HepG2 (cell line): ENCODE results near the gene COPS7A. TPM values are rescaled to one million over a fixed set of nuclear protein-coding genes. Genes with fewer than 3 reads are reported as not detected.

Experiments used
- BHLHE40 ChIP-seq: IDR thresholded peaks from 2 replicates; pipeline ENCODE4 v1.6.1; 2011; ENCODE audit warnings: low read length, improper control_type of control experiment
- BRCA1 ChIP-seq: sonication (generic); formaldehyde crosslinking; IDR thresholded peaks from 2 replicates; pipeline ENCODE4 v1.4.0; 2020; ENCODE audit warnings: missing genetic modification reagents
- CAMTA2 ChIP-seq: sonication (generic); formaldehyde crosslinking; IDR thresholded peaks from 2 replicates; pipeline ENCODE4 v1.4.0; 2020; ENCODE audit warnings: mild to moderate bottlenecking, missing genetic modification reagents, borderline replicate concordance
- CREB1 ChIP-seq, 2 experiments: fragments of 450-650 bp in 1 of 2; IDR thresholded peaks; 2 replicates each; pipeline ENCODE4 v1.6.1; 2016 to 2017; ENCODE audit warnings: control low read depth in 1 of 2, mild to moderate bottlenecking in 1 of 2, missing compliant biosample characterization in 1 of 2, missing genetic modification characterization in 1 of 2
- FOXK2 ChIP-seq: fragments of 450-650 bp; IDR thresholded peaks from 2 replicates; pipeline ENCODE4 v1.6.1; 2016
- HES4 ChIP-seq: sonication (generic); formaldehyde crosslinking; IDR thresholded peaks from 2 replicates; pipeline ENCODE4 v1.9.0; 2021; ENCODE audit warnings: mild to moderate bottlenecking, missing genetic modification reagents, borderline replicate concordance
- MAFG ChIP-seq: sonication (generic); formaldehyde crosslinking; IDR thresholded peaks from 2 replicates; pipeline ENCODE4 v1.5.1; 2020; ENCODE audit warnings: mild to moderate bottlenecking, missing genetic modification reagents
- NFE2L1 ChIP-seq: sonication (generic); formaldehyde crosslinking; IDR thresholded peaks from 2 replicates; pipeline ENCODE4 v1.4.0; 2020; ENCODE audit warnings: missing genetic modification reagents, mild to moderate bottlenecking, borderline replicate concordance
- PCBP2 ChIP-seq: fragments of 200-400 bp; formaldehyde crosslinking; optimal IDR thresholded peaks from 2 replicates; pipeline ENCODE3; 2018; ENCODE audit warnings: low read length, low read depth; ENCODE audit not compliant: poor library complexity, severe bottlenecking
- RELA ChIP-seq: sonication (generic); formaldehyde crosslinking; IDR thresholded peaks from 2 replicates; pipeline ENCODE4 v1.4.0; 2020; ENCODE audit warnings: missing genetic modification reagents
- RORA ChIP-seq: sonication (generic); formaldehyde crosslinking; IDR thresholded peaks from 2 replicates; pipeline ENCODE4 v1.5.0; 2020; ENCODE audit warnings: mild to moderate bottlenecking, missing genetic modification reagents, moderate library complexity
- SMC3 ChIP-seq: IDR thresholded peaks from 2 replicates; pipeline ENCODE4 v1.6.1; 2011; ENCODE audit warnings: low read length, improper control_type of control experiment
- SNAI1 ChIP-seq: sonication (generic); formaldehyde crosslinking; IDR thresholded peaks from 2 replicates; pipeline ENCODE4 v1.5.0; 2020; ENCODE audit warnings: mild to moderate bottlenecking, missing genetic modification reagents, borderline replicate concordance
- TGIF2 ChIP-seq: IDR thresholded peaks from 2 replicates; pipeline ENCODE4 v1.6.1; 2016; ENCODE audit warnings: control low read depth, missing compliant biosample characterization
- THYN1 ChIP-seq: sonication (generic); formaldehyde crosslinking; IDR thresholded peaks from 2 replicates; pipeline ENCODE4 v1.8.1; 2023; ENCODE audit warnings: low read depth, mild to moderate bottlenecking, moderate library complexity, missing genetic modification reagents, borderline replicate concordance
- TOPORS ChIP-seq: sonication (generic); formaldehyde crosslinking; IDR thresholded peaks from 2 replicates; pipeline ENCODE4 v1.8.0; 2023; ENCODE audit warnings: mild to moderate bottlenecking, missing genetic modification reagents
- ZNF10 ChIP-seq: sonication (generic); formaldehyde crosslinking; IDR thresholded peaks from 2 replicates; pipeline ENCODE4 v1.4.0; 2020; ENCODE audit warnings: mild to moderate bottlenecking, low read depth, missing genetic modification reagents, borderline replicate concordance
- ZNF232 ChIP-seq: sonication (generic); formaldehyde crosslinking; IDR thresholded peaks from 2 replicates; pipeline ENCODE4 v1.4.0; 2020; ENCODE audit warnings: missing genetic modification reagents, borderline replicate concordance
- ZNF569 ChIP-seq: sonication (generic); formaldehyde crosslinking; IDR thresholded peaks from 2 replicates; pipeline ENCODE4 v1.5.0; 2020; ENCODE audit warnings: mild to moderate bottlenecking, missing genetic modification reagents, moderate library complexity, borderline replicate concordance
- ZNF607 ChIP-seq: sonication (generic); formaldehyde crosslinking; IDR thresholded peaks from 2 replicates; pipeline ENCODE4 v1.5.1; 2020; ENCODE audit warnings: missing genetic modification reagents, mild to moderate bottlenecking, borderline replicate concordance
- ZNF614 ChIP-seq: IDR thresholded peaks from 2 replicates; pipeline ENCODE4 v1.6.1; 2018; ENCODE audit warnings: missing biosample characterization, missing genetic modification reagents, inconsistent platforms, borderline replicate concordance
- ZNF773 ChIP-seq: sonication (generic); formaldehyde crosslinking; IDR thresholded peaks from 2 replicates; pipeline ENCODE4 v1.4.0; 2020; ENCODE audit warnings: missing genetic modification reagents, borderline replicate concordance
- polyA plus RNA-seq, 8 experiments: library from polyadenylated mRNA; depleted of rRNA in 3 of 8; stranded (reverse) in 7 of 8; unstranded in 1 of 8; fragments of >200 nt; fragmentation: Illumina TruSeq in 4 of 8; extraction: Trizol in 4 of 8; gene quantifications; 2 replicates each; pipeline versions ENCODE4 v1.2.1 to v1.2.3, GENCODE V29; 2011 to 2016; ENCODE audit warnings: low read depth in 4 of 8, missing spikeins in 1 of 8, mixed read lengths in 1 of 8; ENCODE audit not compliant: insufficient read depth in 1 of 8
- total RNA-seq, 5 experiments: library from RNA; depleted of rRNA; stranded (reverse); fragments of >200 nt; fragmentation: Illumina TruSeq; extraction: Trizol; gene quantifications; 2 replicates each; pipeline ENCODE4 v1.2.3, GENCODE V29; 2016; ENCODE audit warnings: low read depth in 1 of 5
- TF ChIP-seq, protein P1 (sequence below): sonication (generic); formaldehyde crosslinking; IDR thresholded peaks from 2 replicates; pipeline ENCODE4 v1.5.1; 2020; ENCODE audit warnings: mild to moderate bottlenecking, moderate library complexity, missing genetic modification reagents
- TF ChIP-seq, protein P2 (sequence below): sonication (generic); formaldehyde crosslinking; IDR thresholded peaks from 2 replicates; pipeline ENCODE4 v1.5.0; 2020; ENCODE audit warnings: mild to moderate bottlenecking, low read depth, missing genetic modification reagents, borderline replicate concordance
- TF ChIP-seq, protein P3 (sequence below): sonication (generic); formaldehyde crosslinking; IDR thresholded peaks from 2 replicates; pipeline ENCODE4 v1.9.0; 2021; ENCODE audit warnings: missing genetic modification reagents, mild to moderate bottlenecking, borderline replicate concordance
- TF ChIP-seq, protein P4 (sequence below): IDR thresholded peaks from 2 replicates; pipeline ENCODE4 v1.6.1; 2016; ENCODE audit warnings: missing compliant biosample characterization, missing genetic modification reagents, borderline replicate concordance

Gene COPS7A
- total and polyA plus RNA-seq, 2 of the 13 experiments (the other 11 are each of a cell fraction or from before 2014, with no cell fraction given), result 40.0 to 73.6 TPM

DNA sequence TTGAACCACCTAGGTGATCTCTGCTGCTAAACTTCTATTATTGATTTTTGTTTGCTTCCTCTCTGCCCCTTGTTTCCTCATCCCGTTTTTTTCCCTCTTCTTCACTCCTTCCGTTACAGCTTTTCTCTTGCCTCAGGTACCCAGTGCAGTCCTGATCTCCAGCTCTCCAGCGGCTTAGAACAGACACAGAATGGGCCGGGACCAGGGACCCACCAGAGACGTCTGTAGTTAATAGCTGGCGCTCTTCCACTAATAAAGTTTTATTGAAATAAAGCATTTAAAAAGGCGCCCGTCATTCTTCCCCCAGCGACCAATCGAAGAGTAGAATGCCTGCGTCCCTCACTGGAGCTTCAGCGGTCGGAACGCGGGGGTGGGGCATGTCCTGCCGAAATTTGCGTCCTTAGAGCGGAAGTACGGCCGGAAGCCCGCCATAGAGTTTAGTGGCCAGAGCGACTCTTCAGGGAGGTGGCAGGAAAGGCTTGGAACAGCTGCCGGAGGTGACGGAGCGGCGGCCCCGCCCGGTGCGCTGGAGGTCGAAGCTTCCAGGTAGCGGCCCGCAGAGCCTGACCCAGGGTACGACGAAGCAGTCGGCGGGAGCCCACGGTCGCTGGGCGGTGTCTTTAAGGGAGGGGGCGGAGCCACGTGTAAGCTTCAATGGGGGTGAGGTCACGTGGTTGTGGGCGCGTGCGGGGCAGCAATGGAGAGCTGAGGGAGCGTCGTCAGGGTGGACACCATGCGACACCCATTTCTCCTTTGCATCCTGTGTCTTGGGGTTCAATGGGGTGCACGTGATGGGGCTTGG lies at the start of gene COPS7A (continued):
- TF ChIP-seq, protein P1, sequence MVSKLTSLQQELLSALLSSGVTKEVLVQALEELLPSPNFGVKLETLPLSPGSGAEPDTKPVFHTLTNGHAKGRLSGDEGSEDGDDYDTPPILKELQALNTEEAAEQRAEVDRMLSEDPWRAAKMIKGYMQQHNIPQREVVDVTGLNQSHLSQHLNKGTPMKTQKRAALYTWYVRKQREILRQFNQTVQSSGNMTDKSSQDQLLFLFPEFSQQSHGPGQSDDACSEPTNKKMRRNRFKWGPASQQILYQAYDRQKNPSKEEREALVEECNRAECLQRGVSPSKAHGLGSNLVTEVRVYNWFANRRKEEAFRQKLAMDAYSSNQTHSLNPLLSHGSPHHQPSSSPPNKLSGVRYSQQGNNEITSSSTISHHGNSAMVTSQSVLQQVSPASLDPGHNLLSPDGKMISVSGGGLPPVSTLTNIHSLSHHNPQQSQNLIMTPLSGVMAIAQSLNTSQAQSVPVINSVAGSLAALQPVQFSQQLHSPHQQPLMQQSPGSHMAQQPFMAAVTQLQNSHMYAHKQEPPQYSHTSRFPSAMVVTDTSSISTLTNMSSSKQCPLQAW (CRISPR knock-in tag), result peak; percentile 94
- TF ChIP-seq ZNF614 (CRISPR knock-in tag) (no peak), THYN1 (CRISPR knock-in tag) (no peak), BRCA1 (CRISPR knock-in tag) (peak; percentile 38; the same call in 1 of the 2 replicates), CAMTA2 (peak; percentile 86), FOXK2 (peak; percentile 30; the same call in 1 of the 2 replicates), RORA (CRISPR knock-in tag) (no peak), CREB1 (IDR thresholded peaks at IDR 0.05) (peak; percentile 88), CREB1 (CRISPR knock-in tag; IDR thresholded peaks at IDR 0.05) (peak; percentile 97), MAFG (CRISPR knock-in tag) (no peak), ZNF10 (no peak), NFE2L1 (CRISPR knock-in tag) (no peak), SMC3 (no peak), PCBP2 (no peak), ZNF569 (CRISPR knock-in tag) (no peak), RELA (CRISPR knock-in tag) (no peak), SNAI1 (CRISPR knock-in tag) (peak; percentile 85), ZNF607 (CRISPR knock-in tag) (peak; percentile 79), TGIF2 (0 out of 2 replicates have a peak, but pooled peaks have one; percentile 63), ZNF232 (CRISPR knock-in tag) (peak; percentile 91; the same call in 1 of the 2 replicates), BHLHE40 (peak; percentile 87), TOPORS (CRISPR knock-in tag) (peak; percentile 89), ZNF773 (0 out of 2 replicates have a peak, but pooled peaks have one; percentile 91), HES4 (peak; percentile 77; the same call in 1 of the 2 replicates)
- TF ChIP-seq, protein P2, sequence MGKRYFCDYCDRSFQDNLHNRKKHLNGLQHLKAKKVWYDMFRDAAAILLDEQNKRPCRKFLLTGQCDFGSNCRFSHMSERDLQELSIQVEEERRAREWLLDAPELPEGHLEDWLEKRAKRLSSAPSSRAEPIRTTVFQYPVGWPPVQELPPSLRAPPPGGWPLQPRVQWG, result no peak
- TF ChIP-seq, protein P3, sequence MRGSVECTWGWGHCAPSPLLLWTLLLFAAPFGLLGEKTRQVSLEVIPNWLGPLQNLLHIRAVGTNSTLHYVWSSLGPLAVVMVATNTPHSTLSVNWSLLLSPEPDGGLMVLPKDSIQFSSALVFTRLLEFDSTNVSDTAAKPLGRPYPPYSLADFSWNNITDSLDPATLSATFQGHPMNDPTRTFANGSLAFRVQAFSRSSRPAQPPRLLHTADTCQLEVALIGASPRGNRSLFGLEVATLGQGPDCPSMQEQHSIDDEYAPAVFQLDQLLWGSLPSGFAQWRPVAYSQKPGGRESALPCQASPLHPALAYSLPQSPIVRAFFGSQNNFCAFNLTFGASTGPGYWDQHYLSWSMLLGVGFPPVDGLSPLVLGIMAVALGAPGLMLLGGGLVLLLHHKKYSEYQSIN (CRISPR knock-in tag), result no peak
- TF ChIP-seq, protein P4, sequence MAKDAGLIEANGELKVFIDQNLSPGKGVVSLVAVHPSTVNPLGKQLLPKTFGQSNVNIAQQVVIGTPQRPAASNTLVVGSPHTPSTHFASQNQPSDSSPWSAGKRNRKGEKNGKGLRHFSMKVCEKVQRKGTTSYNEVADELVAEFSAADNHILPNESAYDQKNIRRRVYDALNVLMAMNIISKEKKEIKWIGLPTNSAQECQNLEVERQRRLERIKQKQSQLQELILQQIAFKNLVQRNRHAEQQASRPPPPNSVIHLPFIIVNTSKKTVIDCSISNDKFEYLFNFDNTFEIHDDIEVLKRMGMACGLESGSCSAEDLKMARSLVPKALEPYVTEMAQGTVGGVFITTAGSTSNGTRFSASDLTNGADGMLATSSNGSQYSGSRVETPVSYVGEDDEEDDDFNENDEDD (CRISPR knock-in tag), result peak; percentile 96
